K562 (cell line): ENCODE results near the gene IPO9.

Source experiments
- ATF4 ChIP-seq: fragments of 450-650 bp; formaldehyde crosslinking; IDR thresholded peaks from 2 replicates; pipeline ENCODE4 v1.4.0; 2022; ENCODE audit warnings: mild to moderate bottlenecking, moderate library complexity
- ZNF274 ChIP-seq: IDR thresholded peaks from 2 replicates; pipeline ENCODE4 v1.6.1; 2011; ENCODE audit warnings: low read depth, mild to moderate bottlenecking, low read length, moderate library complexity, borderline replicate concordance

- TF ChIP-seq ZNF274 (no peak), ATF4 (CRISPR knock-in tag) (no peak)
These were observed 37.7 kb upstream of the IPO9 start for GRCh38 chr1:201791051-201791778.
